ENCODE data around the gene PCGF3.

PCGF3 gene

GRCh38 chr4:712093-712492 is 6.5 kb downstream of the PCGF3 start:
- H3K79me2 ChIP-seq (ENCODE audit: insufficient read depth, low read length) = peaks cover 76% of the 10 kb centered on the region
- no peaks in the 10 kb centered on the region for H3K9me2 ChIP-seq (replicated peaks; ENCODE audit: insufficient read depth, low read length)
- no peaks in the 10 kb centered on the region for H3K9me3 ChIP-seq (ENCODE audit: insufficient read depth, low read length)
- no peak overlapping the region for H3K9ac ChIP-seq (ENCODE audit: low read length)
- TF ChIP-seq CTCF (IDR thresholded peaks at IDR 0.05; ENCODE audit: insufficient read depth, low read length, poor library complexity, severe bottlenecking) (no peak), EZH2phosphoT487 (conservative IDR thresholded peaks at IDR 0.05; ENCODE audit: low read length) (no peak)
- no peak overlapping the region for H3K27ac ChIP-seq (ENCODE audit: low read depth, low read length)
- no peaks in the 10 kb centered on the region; the same call in 1 of the 2 replicates for H4K20me1 ChIP-seq (ENCODE audit: low read depth, low read length)
- no peak overlapping the region for H3K4me3 ChIP-seq (ENCODE audit: insufficient read depth, low read length, poor library complexity, severe bottlenecking)
- H3K4me2 ChIP-seq (ENCODE audit: low read depth, low read length, poor library complexity, severe bottlenecking) = no peak overlapping the region
- H3K36me3 ChIP-seq (ENCODE audit: low read length) = no peaks in the 10 kb centered on the region
- H3F3A ChIP-seq (ENCODE audit: insufficient read depth) = peaks cover 6% of the 10 kb centered on the region; the same call in 1 of the 2 replicates
- no peaks in the 10 kb centered on the region for H3K27me3 ChIP-seq (ENCODE audit: low read length)
- H2AFZ ChIP-seq (ENCODE audit: low read depth, low read length, severe bottlenecking) = no peak overlapping the region

DNA sequence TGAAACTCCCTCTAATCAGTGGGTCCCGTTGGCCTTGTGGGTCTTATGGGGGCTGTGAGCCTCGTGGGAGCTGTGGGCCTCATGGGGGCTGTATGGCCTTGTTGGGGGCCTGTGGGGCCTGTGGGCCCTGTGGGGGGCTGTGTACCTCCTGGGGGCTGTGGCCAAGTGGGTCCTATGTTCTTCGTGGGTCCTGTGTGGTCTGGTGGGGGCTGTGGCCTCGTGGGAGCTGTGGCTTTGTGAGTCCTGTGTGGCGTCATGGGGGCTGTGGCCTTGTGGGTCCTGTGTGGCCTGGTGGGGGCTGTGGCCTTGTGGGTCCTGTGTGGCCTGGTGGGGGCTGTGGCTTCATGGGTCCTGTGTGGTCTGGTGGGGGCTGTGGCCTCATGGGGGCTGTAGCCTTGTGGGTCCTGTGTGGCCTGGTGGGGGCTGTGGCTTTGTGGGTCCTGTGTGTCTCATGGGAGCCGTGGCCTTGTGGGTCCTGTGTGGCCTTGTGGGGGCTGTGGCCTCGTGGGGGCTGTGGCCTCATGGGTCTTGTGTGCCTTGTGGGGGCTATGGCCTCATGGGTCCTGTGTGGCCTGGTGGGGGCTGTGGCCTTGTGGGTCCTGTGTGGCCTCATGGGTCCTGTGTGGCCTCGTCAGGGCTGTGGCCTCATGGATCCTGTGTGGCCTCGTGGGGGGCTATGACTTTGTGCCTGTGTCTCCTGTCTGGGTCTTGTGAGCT is 7.4 kb downstream of the PCGF3 start:
- H3K27ac ChIP-seq (ENCODE audit: low read depth, low read length) = no peak overlapping the region
- H4K20me1 ChIP-seq (ENCODE audit: low read depth, low read length) = no peaks in the 10 kb centered on the region; the same call in 1 of the 2 replicates
- no peak overlapping the region for H3K9ac ChIP-seq (ENCODE audit: low read length)
- H3K9me2 ChIP-seq (replicated peaks; ENCODE audit: insufficient read depth, low read length) = no peaks in the 10 kb centered on the region
- TF ChIP-seq CTCF (IDR thresholded peaks at IDR 0.05; ENCODE audit: insufficient read depth, low read length, poor library complexity, severe bottlenecking) = no peak
- TF ChIP-seq EZH2phosphoT487 (conservative IDR thresholded peaks at IDR 0.05; ENCODE audit: low read length) = no peak
- H2AFZ ChIP-seq (ENCODE audit: low read depth, low read length, severe bottlenecking) = no peak overlapping the region
- peaks cover 73% of the 10 kb centered on the region for H3K79me2 ChIP-seq (ENCODE audit: insufficient read depth, low read length)
- no peaks in the 10 kb centered on the region for H3K27me3 ChIP-seq (ENCODE audit: low read length)
- H3K9me3 ChIP-seq (ENCODE audit: insufficient read depth, low read length) = no peaks in the 10 kb centered on the region
- no peak overlapping the region for H3K4me3 ChIP-seq (ENCODE audit: insufficient read depth, low read length, poor library complexity, severe bottlenecking)
- H3K4me2 ChIP-seq (ENCODE audit: low read depth, low read length, poor library complexity, severe bottlenecking) = no peak overlapping the region
- no peaks in the 10 kb centered on the region for H3K36me3 ChIP-seq (ENCODE audit: low read length)
- peaks cover 6% of the 10 kb centered on the region; the same call in 1 of the 2 replicates for H3F3A ChIP-seq (ENCODE audit: insufficient read depth)

GRCh38 chr4:714087-714486 is 8.5 kb downstream of the PCGF3 start:
- Histone ChIP-seq H3K9me3 (ENCODE audit: insufficient read depth, low read length) (no peaks in the 10 kb centered on the region), H4K20me1 (ENCODE audit: low read depth, low read length) (no peaks in the 10 kb centered on the region; the same call in 1 of the 2 replicates)

More at GRCh38 chr4:714087-714486, 8.5 kb downstream of the PCGF3 start:
- no peaks in the 10 kb centered on the region for H3K36me3 ChIP-seq (ENCODE audit: low read length)
- H3F3A ChIP-seq (ENCODE audit: insufficient read depth) = peaks cover 6% of the 10 kb centered on the region; the same call in 1 of the 2 replicates
- H2AFZ ChIP-seq (ENCODE audit: low read depth, low read length, severe bottlenecking) = no peak overlapping the region
- no peak overlapping the region for H3K27ac ChIP-seq (ENCODE audit: low read depth, low read length)
- H3K9me2 ChIP-seq (replicated peaks; ENCODE audit: insufficient read depth, low read length) = no peaks in the 10 kb centered on the region
- H3K4me2 ChIP-seq (ENCODE audit: low read depth, low read length, poor library complexity, severe bottlenecking) = no peak overlapping the region
- no peaks in the 10 kb centered on the region for H3K27me3 ChIP-seq (ENCODE audit: low read length)
- TF ChIP-seq CTCF (IDR thresholded peaks at IDR 0.05; ENCODE audit: insufficient read depth, low read length, poor library complexity, severe bottlenecking) (no peak), EZH2phosphoT487 (conservative IDR thresholded peaks at IDR 0.05; ENCODE audit: low read length) (no peak)
- no peak overlapping the region for H3K9ac ChIP-seq (ENCODE audit: low read length)
- H3K4me3 ChIP-seq (ENCODE audit: insufficient read depth, low read length, poor library complexity, severe bottlenecking) = no peak overlapping the region
- H3K79me2 ChIP-seq (ENCODE audit: insufficient read depth, low read length) = peaks cover 73% of the 10 kb centered on the region
